ENCODE data around the gene PRIM1. TPM values are rescaled to one million over a fixed set of nuclear protein-coding genes. Genes with fewer than 3 reads are reported as not detected.

The PRIM1 gene
- total and polyA plus RNA-seq, 8 donors: 4.3 to 45.5 (median 5.7) TPM; not detected in 1

GRCh38 chr12:56781726-56782125 lies 29.6 kb upstream of the PRIM1 start:
- 87 to 96% (median 96%) methylated on average over 4 of the region's 4 CpGs for WGBS, 5 donors
- Histone ChIP-seq H3K4me3 (no peak overlapping the region), H3K27ac (no peak overlapping the region), H3K27me3 (no peaks in the 10 kb centered on the region), H3K4me1 (no peaks in the 10 kb centered on the region), H3K36me3 (no peaks in the 10 kb centered on the region), H3K9me3 (no peaks in the 10 kb centered on the region)
- intact Hi-C loops (cut with DNase I; ENCODE audit: low total_unique reads): no loop called here
- TF ChIP-seq EP300 (IDR thresholded peaks at IDR 0.05) (no peak), CTCF (IDR thresholded peaks at IDR 0.05) (no peak), POLR2A (IDR thresholded peaks at IDR 0.05) (no peak), POLR2AphosphoS5 (IDR thresholded peaks at IDR 0.05) (no peak)
- no peak for DNase-seq

DNA sequence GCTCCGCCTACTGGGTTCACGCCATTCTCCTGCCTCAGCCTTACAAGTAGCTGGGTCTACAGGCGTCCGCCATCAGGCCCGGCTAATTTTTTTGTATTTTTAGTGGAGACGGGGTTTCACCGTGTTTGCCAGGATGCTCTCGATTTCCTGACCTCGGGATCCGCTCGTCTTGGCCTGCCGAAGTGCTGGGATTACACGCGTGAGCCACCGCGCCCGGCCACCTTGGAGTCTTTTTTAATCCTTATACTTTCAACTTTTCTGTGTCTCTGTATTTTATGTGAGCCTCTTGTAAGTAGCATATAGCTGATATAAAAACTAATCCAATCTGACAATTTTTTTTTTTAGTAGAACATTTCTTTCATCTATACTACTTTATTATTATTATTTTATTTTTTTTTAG lies 26.6 kb upstream of the PRIM1 start:
- H3K36me3 ChIP-seq: no peaks in the 10 kb centered on the region
- TF ChIP-seq EP300 (IDR thresholded peaks at IDR 0.05) (no peak), CTCF (IDR thresholded peaks at IDR 0.05) (no peak), POLR2A (IDR thresholded peaks at IDR 0.05) (no peak), POLR2AphosphoS5 (IDR thresholded peaks at IDR 0.05) (no peak)
- no peaks in the 10 kb centered on the region for H3K9me3 ChIP-seq
- no peak overlapping the region for H3K27ac ChIP-seq
- H3K4me3 ChIP-seq: no peak overlapping the region
- intact Hi-C loops (cut with DNase I; ENCODE audit: low total_unique reads): no loop called here
- no peaks in the 10 kb centered on the region for H3K4me1 ChIP-seq
- WGBS, 5 donors: 95 to 98% (median 96%) methylated on average over 17 of the region's 17 CpGs
- H3K27me3 ChIP-seq: no peaks in the 10 kb centered on the region
- no peak for DNase-seq

- Histone ChIP-seq H3K36me3 (no peaks in the 10 kb centered on the region), H3K4me1 (no peaks in the 10 kb centered on the region), H3K9me3 (no peaks in the 10 kb centered on the region), H3K27me3 (no peaks in the 10 kb centered on the region), H3K27ac (no peak overlapping the region), H3K4me3 (no peak overlapping the region)
- intact Hi-C loops (cut with DNase I; ENCODE audit: low total_unique reads): no loop called here
- 95 to 100% (median 98%) methylated on average over 3 of the region's 3 CpGs for WGBS, 5 donors
- TF ChIP-seq CTCF (IDR thresholded peaks at IDR 0.05) (no peak), POLR2A (IDR thresholded peaks at IDR 0.05) (no peak), EP300 (IDR thresholded peaks at IDR 0.05) (no peak), POLR2AphosphoS5 (IDR thresholded peaks at IDR 0.05) (no peak)
- DNase-seq: no peak
Measured at GRCh38 chr12:56776654-56777053, 24.5 kb upstream of the PRIM1 start.

DNA sequence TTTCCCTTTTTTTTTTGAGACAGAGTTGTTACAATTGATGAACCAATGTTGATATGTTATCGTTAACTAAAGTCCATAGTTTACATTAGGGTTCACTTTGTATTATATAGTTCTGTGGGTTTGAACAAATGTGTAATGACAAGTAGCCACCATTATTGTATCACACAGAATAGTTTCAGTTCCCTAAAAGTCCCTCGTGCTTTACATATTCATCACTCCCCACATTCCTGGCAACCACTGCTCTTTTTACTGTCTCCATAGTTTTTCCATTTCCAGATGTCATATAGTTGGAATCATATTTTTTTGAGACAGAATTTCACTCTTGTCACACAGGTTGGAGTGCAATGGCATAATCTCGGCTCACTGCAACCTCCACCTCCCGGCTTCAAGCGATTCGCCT lies 23.5 kb upstream of the PRIM1 start:
- no peak overlapping the region for H3K27ac ChIP-seq
- DNase-seq: no peak
- WGBS, 5 donors: 74 to 87% (median 78%) methylated on average over 5 to 6 of the region's 6 CpGs
- H3K9me3 ChIP-seq: no peaks in the 10 kb centered on the region
- H3K4me3 ChIP-seq: no peak overlapping the region
- no peaks in the 10 kb centered on the region for H3K4me1 ChIP-seq
- no peaks in the 10 kb centered on the region for H3K27me3 ChIP-seq
- TF ChIP-seq CTCF (IDR thresholded peaks at IDR 0.05) (no peak), POLR2AphosphoS5 (IDR thresholded peaks at IDR 0.05) (no peak), POLR2A (IDR thresholded peaks at IDR 0.05) (no peak), EP300 (IDR thresholded peaks at IDR 0.05) (no peak)
- H3K36me3 ChIP-seq: no peaks in the 10 kb centered on the region
- intact Hi-C loops (cut with DNase I; ENCODE audit: low total_unique reads): no loop called here

Data from stomach (tissue), 9 donors.